HepG2 (cell line): ENCODE measurements around the gene SLC4A2. TPM values are rescaled to one million over a fixed set of nuclear protein-coding genes. Genes with fewer than 3 reads are reported as not detected.

Source experiments
- ARID4A ChIP-seq: sonication (generic); formaldehyde crosslinking; IDR thresholded peaks from 2 replicates; pipeline ENCODE4 v1.5.0; 2020; ENCODE audit warnings: mild to moderate bottlenecking, missing genetic modification reagents, borderline replicate concordance
- ERF ChIP-seq: IDR thresholded peaks from 2 replicates; pipeline ENCODE4 v1.6.1; 2018; ENCODE audit warnings: missing biosample characterization, missing genetic modification reagents
- GABPA ChIP-seq, 2 experiments: IDR thresholded peaks; 2 replicates each; pipeline ENCODE4 v1.6.1; 2011 to 2016; ENCODE audit warnings: low read depth in 2 of 2, low read length in 1 of 2, missing biosample characterization in 1 of 2, missing genetic modification characterization in 1 of 2
- GATAD2A ChIP-seq: IDR thresholded peaks from 2 replicates; pipeline ENCODE4 v1.6.1; 2016
- GFI1 ChIP-seq: sonication (generic); formaldehyde crosslinking; IDR thresholded peaks from 2 replicates; pipeline ENCODE4 v1.5.0; 2020; ENCODE audit warnings: missing genetic modification reagents, mild to moderate bottlenecking, borderline replicate concordance
- HOXA3 ChIP-seq: sonication (generic); formaldehyde crosslinking; IDR thresholded peaks from 2 replicates; pipeline ENCODE4 v1.5.0; 2020; ENCODE audit warnings: missing genetic modification reagents
- MIER2 ChIP-seq: IDR thresholded peaks from 2 replicates; pipeline ENCODE4 v1.6.1; 2016; ENCODE audit warnings: missing biosample characterization, missing genetic modification reagents
- NRL ChIP-seq: sonication (generic); formaldehyde crosslinking; IDR thresholded peaks from 2 replicates; pipeline ENCODE4 v1.5.0; 2020; ENCODE audit warnings: missing genetic modification reagents, mild to moderate bottlenecking, moderate library complexity, borderline replicate concordance
- PHF20 ChIP-seq: sonication (generic); formaldehyde crosslinking; IDR thresholded peaks from 2 replicates; pipeline ENCODE4 v1.5.0; 2020; ENCODE audit warnings: mild to moderate bottlenecking, missing genetic modification reagents
- RAD51 ChIP-seq: fragments of 450-650 bp; IDR thresholded peaks from 2 replicates; pipeline ENCODE4 v1.6.1; 2016; ENCODE audit warnings: borderline replicate concordance
- SAFB2 ChIP-seq: sonication (generic); formaldehyde crosslinking; IDR thresholded peaks from 2 replicates; pipeline ENCODE4 v1.5.1; 2020; ENCODE audit warnings: missing genetic modification reagents, low read depth, mild to moderate bottlenecking, borderline replicate concordance
- TARDBP ChIP-seq: sonication (generic); formaldehyde crosslinking; IDR thresholded peaks from 2 replicates; pipeline ENCODE4 v1.8.0; 2022; ENCODE audit warnings: mild to moderate bottlenecking, missing genetic modification reagents
- ZBTB2 ChIP-seq: sonication (generic); formaldehyde crosslinking; IDR thresholded peaks from 2 replicates; pipeline ENCODE4 v1.8.0; 2022; ENCODE audit warnings: low read depth, missing genetic modification reagents
- ZFP37 ChIP-seq: sonication (generic); formaldehyde crosslinking; IDR thresholded peaks from 2 replicates; pipeline ENCODE4 v1.4.0; 2020; ENCODE audit warnings: missing genetic modification reagents, borderline replicate concordance
- ZGPAT ChIP-seq: IDR thresholded peaks from 2 replicates; pipeline ENCODE4 v1.6.1; 2016; ENCODE audit warnings: mild to moderate bottlenecking
- ZMYM2 ChIP-seq: sonication (generic); formaldehyde crosslinking; IDR thresholded peaks from 2 replicates; pipeline ENCODE4 v1.8.0; 2022; ENCODE audit warnings: mild to moderate bottlenecking, missing genetic modification reagents
- ZNF232 ChIP-seq: sonication (generic); formaldehyde crosslinking; IDR thresholded peaks from 2 replicates; pipeline ENCODE4 v1.4.0; 2020; ENCODE audit warnings: missing genetic modification reagents, borderline replicate concordance
- ZNF331 ChIP-seq: sonication (generic); formaldehyde crosslinking; IDR thresholded peaks from 2 replicates; pipeline ENCODE4 v1.4.0; 2020; ENCODE audit warnings: missing genetic modification reagents
- ZNF543 ChIP-seq: sonication (generic); formaldehyde crosslinking; IDR thresholded peaks from 2 replicates; pipeline ENCODE4 v1.4.0; 2020; ENCODE audit warnings: mild to moderate bottlenecking, missing genetic modification reagents
- ZNF556 ChIP-seq: sonication (generic); formaldehyde crosslinking; IDR thresholded peaks from 2 replicates; pipeline ENCODE4 v1.4.0; 2020; ENCODE audit warnings: mild to moderate bottlenecking, missing genetic modification reagents, borderline replicate concordance
- ZNF746 ChIP-seq: sonication (generic); formaldehyde crosslinking; IDR thresholded peaks from 2 replicates; pipeline ENCODE4 v1.8.0; 2022; ENCODE audit warnings: mild to moderate bottlenecking, missing genetic modification reagents
- polyA plus RNA-seq, 8 experiments: library from polyadenylated mRNA; depleted of rRNA in 3 of 8; stranded (reverse) in 7 of 8; unstranded in 1 of 8; fragments of >200 nt; fragmentation: Illumina TruSeq in 4 of 8; extraction: Trizol in 4 of 8; gene quantifications; 2 replicates each; pipeline versions ENCODE4 v1.2.1 to v1.2.3, GENCODE V29; 2011 to 2016; ENCODE audit warnings: low read depth in 4 of 8, missing spikeins in 1 of 8, mixed read lengths in 1 of 8; ENCODE audit not compliant: insufficient read depth in 1 of 8
- total RNA-seq, 5 experiments: library from RNA; depleted of rRNA; stranded (reverse); fragments of >200 nt; fragmentation: Illumina TruSeq; extraction: Trizol; gene quantifications; 2 replicates each; pipeline ENCODE4 v1.2.3, GENCODE V29; 2016; ENCODE audit warnings: low read depth in 1 of 5
- TF ChIP-seq, protein P1 (sequence below): sonication (generic); formaldehyde crosslinking; IDR thresholded peaks from 2 replicates; pipeline ENCODE4 v1.5.1; 2020; ENCODE audit warnings: missing genetic modification reagents, mild to moderate bottlenecking, borderline replicate concordance

SLC4A2 gene
- total and polyA plus RNA-seq, 2 of the 13 experiments (the other 11 are each of a cell fraction or from before 2014, with no cell fraction given): 51.9 to 73.4 TPM

DNA sequence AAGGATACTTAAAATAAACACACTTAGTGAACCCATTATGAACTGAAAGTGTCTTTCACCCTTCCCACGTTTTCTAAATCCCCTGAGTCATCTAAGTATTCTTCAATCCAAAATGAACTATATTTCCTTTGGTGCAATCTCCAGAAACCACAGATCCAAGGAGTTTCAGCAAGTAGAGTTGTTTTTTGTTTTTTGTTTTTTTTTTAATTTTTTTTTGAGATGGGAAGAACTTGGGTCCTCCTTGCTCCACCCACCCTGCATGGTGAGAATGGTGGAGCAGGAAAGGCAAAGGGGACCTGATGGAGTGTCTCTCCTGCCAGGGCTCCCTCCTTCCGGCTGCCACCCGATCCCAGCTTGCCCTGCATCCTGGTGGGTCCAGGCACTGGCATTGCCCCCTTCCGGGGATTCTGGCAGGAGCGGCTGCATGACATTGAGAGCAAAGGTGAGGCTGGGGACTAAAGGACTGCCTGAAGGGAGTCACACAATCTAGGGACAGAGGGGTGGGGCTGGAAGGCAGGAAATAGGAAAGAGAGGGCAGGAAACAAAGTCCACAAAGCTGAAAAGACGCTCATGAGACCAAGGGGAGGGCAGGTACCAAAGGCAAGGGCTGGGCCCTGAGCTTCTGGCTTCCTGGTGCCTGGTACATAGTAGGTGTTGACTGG, 47.2 kb upstream of the SLC4A2 start (continued):
- TF ChIP-seq ZGPAT: peak; percentile 48; the same call in 1 of the 2 replicates
- no peak for TF ChIP-seq MIER2
- TF ChIP-seq, protein P1, sequence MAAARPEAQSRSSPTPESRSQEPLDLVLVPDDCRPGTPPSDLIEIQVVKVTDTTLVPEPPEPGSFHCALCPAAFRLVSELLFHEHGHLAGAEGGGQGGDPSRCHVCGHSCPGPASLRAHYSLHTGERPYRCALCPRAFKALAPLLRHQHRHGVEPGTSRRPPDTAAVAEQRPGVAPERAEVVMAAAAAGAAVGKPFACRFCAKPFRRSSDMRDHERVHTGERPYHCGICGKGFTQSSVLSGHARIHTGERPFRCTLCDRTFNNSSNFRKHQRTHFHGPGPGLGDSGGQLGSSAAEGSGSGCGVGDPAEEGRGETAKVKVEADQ: no peak
- TF ChIP-seq ZNF232: no peak
- 0 out of 2 replicates have a peak, but pooled peaks have one; percentile 16 for TF ChIP-seq NRL (CRISPR knock-in tag)
- 0 out of 2 replicates have a peak, but pooled peaks have one; percentile 29 for TF ChIP-seq GFI1 (CRISPR knock-in tag)
- TF ChIP-seq SAFB2 (CRISPR knock-in tag): no peak
- 0 out of 2 replicates have a peak, but pooled peaks have one; percentile 47 for TF ChIP-seq PHF20 (CRISPR knock-in tag)
- no peak; the same call in 1 of the 2 replicates for TF ChIP-seq HOXA3 (CRISPR knock-in tag)
- 0 out of 2 replicates have a peak, but pooled peaks have one; percentile 50 for TF ChIP-seq ZNF543 (CRISPR knock-in tag)
- peak; percentile 75 for TF ChIP-seq TARDBP (CRISPR knock-in tag)
- TF ChIP-seq ZFP37 (CRISPR knock-in tag): 0 out of 2 replicates have a peak, but pooled peaks have one; percentile 51
- TF ChIP-seq ZMYM2 (CRISPR knock-in tag): 0 out of 2 replicates have a peak, but pooled peaks have one; percentile 39
- TF ChIP-seq GATAD2A (CRISPR knock-in tag): peak; percentile 38
- TF ChIP-seq ERF (CRISPR knock-in tag): peak; percentile 17; the same call in 1 of the 2 replicates
- no peak for TF ChIP-seq ZBTB2 (CRISPR knock-in tag)
- TF ChIP-seq ARID4A (CRISPR knock-in tag): peak; percentile 52; the same call in 1 of the 2 replicates
- no peak for TF ChIP-seq RAD51
- TF ChIP-seq ZNF331 (CRISPR knock-in tag): 0 out of 2 replicates have a peak, but pooled peaks have one; percentile 16
- no peak for TF ChIP-seq GABPA (IDR thresholded peaks at IDR 0.05; ENCODE audit: low read depth, low read length)
- TF ChIP-seq GABPA (CRISPR knock-in tag; IDR thresholded peaks at IDR 0.05; ENCODE audit: low read depth): peak; percentile 78
- TF ChIP-seq ZNF746 (CRISPR knock-in tag): peak; percentile 89; the same call in 1 of the 2 replicates
- peak; percentile 25; the same call in 1 of the 2 replicates for TF ChIP-seq ZNF556 (CRISPR knock-in tag)
